ENCODE data around the gene SCCPDH. TPM values are rescaled to one million over a fixed set of nuclear protein-coding genes. Genes with fewer than 3 reads are reported as not detected.

The SCCPDH gene
- total and polyA plus RNA-seq, 5 donors from 2014 or later, result 1.5 to 5.0 (median 3.3) TPM

DNA sequence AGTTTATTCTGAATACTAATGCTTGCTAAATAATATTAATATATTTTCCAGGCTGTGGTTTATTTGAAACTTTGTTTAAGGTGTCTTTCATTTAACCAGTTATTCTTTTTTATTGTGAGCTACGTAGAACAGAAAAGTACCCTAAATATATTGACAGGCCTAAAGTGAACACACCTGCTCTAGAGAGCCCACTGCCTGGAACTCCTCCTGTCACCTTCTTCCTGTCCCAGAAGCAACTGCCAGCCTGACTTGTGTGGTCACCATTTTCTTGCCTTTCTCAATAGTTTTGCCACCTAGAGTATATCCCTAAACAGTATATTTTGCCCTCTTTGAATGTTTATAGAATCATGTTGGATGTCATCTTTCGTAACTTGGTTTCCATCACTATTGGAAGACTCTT lies 48.5 kb downstream of the SCCPDH start:
- Histone ChIP-seq H3K9me3 (ENCODE audit: control insufficient read depth in 2 of 2, low read length in 2 of 2) (no peaks in the 10 kb centered on the region), H3K27ac (ENCODE audit: insufficient read depth, low read length, poor library complexity, severe bottlenecking) (no peak overlapping the region), H3K4me3 (ENCODE audit: low read depth, low read length) (no peak overlapping the region), H3K36me3 (ENCODE audit: control insufficient read depth, insufficient read depth, low read length) (no peaks in the 10 kb centered on the region), H3K27me3 (ENCODE audit: control insufficient read depth, insufficient read depth, low read length) (no peaks in the 10 kb centered on the region), H3K4me1 (ENCODE audit: control insufficient read depth, insufficient read depth, low read length, poor library complexity, severe bottlenecking) (no peaks in the 10 kb centered on the region)
- Mint-ChIP-seq H3K4me1 (peaks cover 3 to 10% (median 5%) of the 10 kb centered on the region in 4 donors), H3K9me3 (no peaks in the 10 kb centered on the region), H3K4me3 (no peak overlapping the region), H3K27me3 (no peaks in the 10 kb centered on the region), H3K27ac (peak overlapping the region in 1 of 3 donors; percentile 18), H3K36me3 (peaks cover 3% of the 10 kb centered on the region)
- no peak for DNase-seq
- ATAC-seq (ENCODE audit: low read depth in 2 of 2), result no peak

DNA sequence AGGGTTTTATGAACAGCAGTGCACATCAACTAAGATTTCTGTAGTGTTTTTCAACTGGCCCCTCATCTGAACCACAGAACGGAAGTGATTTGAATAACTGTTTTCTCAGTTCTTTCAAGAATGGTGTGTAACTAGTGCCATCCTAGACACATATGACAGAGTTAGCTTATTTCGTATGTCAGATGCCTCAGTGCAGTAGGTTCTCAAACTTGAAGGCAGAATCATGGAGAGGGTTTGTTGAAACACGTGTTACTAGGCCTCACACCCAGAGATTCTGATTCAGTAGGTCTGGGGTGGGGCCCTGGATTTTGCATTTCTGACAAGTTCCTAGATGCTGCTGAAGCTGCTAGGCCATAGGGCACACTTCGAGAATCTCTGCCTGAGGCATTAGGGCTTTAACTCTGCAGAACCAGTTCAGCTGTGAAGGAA lies 49.0 kb downstream of the SCCPDH start:
- H3K4me3 ChIP-seq (ENCODE audit: low read depth, low read length), result peak overlapping the region; percentile 7
- no peaks in the 10 kb centered on the region for H3K27me3 ChIP-seq (ENCODE audit: control insufficient read depth, insufficient read depth, low read length)
- H3K9me3 ChIP-seq (ENCODE audit: control insufficient read depth in 2 of 2, low read length in 2 of 2), result no peaks in the 10 kb centered on the region
- Mint-ChIP-seq H3K9me3 (no peaks in the 10 kb centered on the region), H3K4me1 (peaks cover 3 to 10% (median 5%) of the 10 kb centered on the region in 4 donors), H3K36me3 (peaks cover 3% of the 10 kb centered on the region), H3K27ac (peak overlapping the region in 1 of 3 donors; percentile 18), H3K27me3 (no peaks in the 10 kb centered on the region), H3K4me3 (no peak overlapping the region)
- H3K27ac ChIP-seq (ENCODE audit: insufficient read depth, low read length, poor library complexity, severe bottlenecking), result no peak overlapping the region
- ATAC-seq (ENCODE audit: low read depth in 2 of 2), result peak in 1 of 2 donors; percentile 43
- H3K36me3 ChIP-seq (ENCODE audit: control insufficient read depth, insufficient read depth, low read length), result no peaks in the 10 kb centered on the region
- DNase-seq, result peak in 1 of 3 donors; percentile 44
- H3K4me1 ChIP-seq (ENCODE audit: control insufficient read depth, insufficient read depth, low read length, poor library complexity, severe bottlenecking), result no peaks in the 10 kb centered on the region

DNA sequence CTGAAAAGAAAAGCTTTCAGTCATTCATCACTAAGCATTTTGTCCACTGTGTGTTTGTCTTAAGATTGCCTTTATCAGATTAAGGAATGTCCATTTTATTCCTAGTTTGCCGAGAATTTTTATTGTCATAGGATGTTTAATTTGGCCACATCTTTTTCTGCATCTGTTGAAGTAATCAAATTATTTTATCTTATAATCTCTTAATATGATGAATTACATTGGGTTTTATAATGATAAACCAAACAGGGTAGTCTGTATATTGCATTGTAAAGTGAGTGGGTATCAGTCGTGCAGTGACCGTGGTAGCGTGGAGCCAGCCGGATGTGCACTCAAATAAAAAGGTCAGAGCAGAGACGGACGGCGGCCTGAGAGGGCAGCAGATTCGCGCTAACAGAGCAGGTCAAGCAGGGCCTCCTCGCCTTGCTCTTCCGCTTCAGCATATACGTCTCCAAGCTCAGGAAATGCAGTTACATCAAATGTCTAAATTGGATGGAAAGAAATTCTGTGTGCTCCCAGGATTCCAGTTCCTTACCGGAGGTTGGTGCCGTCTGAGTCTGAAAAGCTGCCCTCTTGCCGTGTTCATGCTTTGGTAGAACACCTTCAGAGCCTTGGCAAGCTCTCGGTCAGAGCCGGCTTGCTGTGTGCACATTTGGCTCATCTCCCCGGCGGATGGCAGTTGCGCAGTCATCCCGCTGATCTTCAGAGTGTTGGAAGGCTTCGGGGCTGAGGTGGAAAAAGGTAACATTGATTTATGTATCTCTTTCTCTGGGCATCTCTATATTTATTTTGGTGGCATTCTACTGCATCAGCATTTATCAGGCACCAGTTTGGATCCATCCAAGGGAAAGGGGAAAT lies 51.5 kb downstream of the SCCPDH start:
- Histone ChIP-seq H3K9me3 (ENCODE audit: control insufficient read depth in 2 of 2, low read length in 2 of 2) (no peaks in the 10 kb centered on the region), H3K27me3 (ENCODE audit: control insufficient read depth, insufficient read depth, low read length) (no peaks in the 10 kb centered on the region), H3K4me1 (ENCODE audit: control insufficient read depth, insufficient read depth, low read length, poor library complexity, severe bottlenecking) (no peaks in the 10 kb centered on the region), H3K27ac (ENCODE audit: insufficient read depth, low read length, poor library complexity, severe bottlenecking) (no peak overlapping the region), H3K4me3 (ENCODE audit: low read depth, low read length) (no peak overlapping the region), H3K36me3 (ENCODE audit: control insufficient read depth, insufficient read depth, low read length) (no peaks in the 10 kb centered on the region)
- no peaks in the 10 kb centered on the region for H3K27me3 Mint-ChIP-seq
- no peak overlapping the region for H3K27ac Mint-ChIP-seq
- DNase-seq (no peak), ATAC-seq (ENCODE audit: low read depth in 2 of 2) (no peak)
- H3K4me1 Mint-ChIP-seq, result peaks cover 3 to 10% (median 5%) of the 10 kb centered on the region in 4 donors
- H3K9me3 Mint-ChIP-seq, result no peaks in the 10 kb centered on the region
- peaks cover 3% of the 10 kb centered on the region for H3K36me3 Mint-ChIP-seq
- no peak overlapping the region for H3K4me3 Mint-ChIP-seq

GRCh38 chr1:246776923-246777322 lies 52.7 kb downstream of the SCCPDH start:
- no peak overlapping the region for H3K27ac ChIP-seq (ENCODE audit: insufficient read depth, low read length, poor library complexity, severe bottlenecking)
- H3K27ac Mint-ChIP-seq, result no peak overlapping the region
- DNase-seq (no peak), ATAC-seq (ENCODE audit: low read depth in 2 of 2) (no peak)
- peaks cover 3% of the 10 kb centered on the region for H3K36me3 Mint-ChIP-seq
- H3K9me3 ChIP-seq (ENCODE audit: control insufficient read depth in 2 of 2, low read length in 2 of 2), result no peaks in the 10 kb centered on the region
- H3K4me3 ChIP-seq (ENCODE audit: low read depth, low read length), result no peak overlapping the region
- H3K27me3 ChIP-seq (ENCODE audit: control insufficient read depth, insufficient read depth, low read length), result no peaks in the 10 kb centered on the region
- H3K4me1 Mint-ChIP-seq, result peaks cover 3 to 10% (median 5%) of the 10 kb centered on the region in 4 donors
- no peaks in the 10 kb centered on the region for H3K4me1 ChIP-seq (ENCODE audit: control insufficient read depth, insufficient read depth, low read length, poor library complexity, severe bottlenecking)
- no peak overlapping the region for H3K4me3 Mint-ChIP-seq
- no peaks in the 10 kb centered on the region for H3K27me3 Mint-ChIP-seq
- no peaks in the 10 kb centered on the region for H3K36me3 ChIP-seq (ENCODE audit: control insufficient read depth, insufficient read depth, low read length)
- no peaks in the 10 kb centered on the region for H3K9me3 Mint-ChIP-seq

DNA sequence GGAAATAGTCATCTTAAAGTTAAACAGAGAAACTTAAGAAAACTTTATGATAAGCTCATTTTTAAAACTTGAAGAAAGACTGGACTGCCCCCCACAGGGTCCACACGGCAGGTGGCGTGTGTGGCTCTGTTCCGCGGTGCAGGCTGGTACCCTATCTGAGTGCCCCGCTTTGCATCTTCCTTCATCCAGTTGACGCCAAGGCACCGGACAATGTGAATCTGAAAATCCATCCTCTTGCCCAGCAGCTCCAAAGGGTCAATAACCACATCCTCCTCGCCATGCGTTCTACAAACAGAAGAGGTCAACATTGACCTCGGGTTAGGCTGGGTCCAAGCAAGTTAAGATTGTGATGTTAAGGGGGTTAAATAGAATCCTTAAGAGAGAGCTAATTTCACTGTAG lies 54.5 kb downstream of the SCCPDH start:
- Histone ChIP-seq H3K36me3 (ENCODE audit: control insufficient read depth, insufficient read depth, low read length) (no peaks in the 10 kb centered on the region), H3K4me1 (ENCODE audit: control insufficient read depth, insufficient read depth, low read length, poor library complexity, severe bottlenecking) (peaks cover 5% of the 10 kb centered on the region), H3K27ac (ENCODE audit: insufficient read depth, low read length, poor library complexity, severe bottlenecking) (no peak overlapping the region), H3K4me3 (ENCODE audit: low read depth, low read length) (no peak overlapping the region), H3K9me3 (ENCODE audit: control insufficient read depth in 2 of 2, low read length in 2 of 2) (no peaks in the 10 kb centered on the region), H3K27me3 (ENCODE audit: control insufficient read depth, insufficient read depth, low read length) (no peaks in the 10 kb centered on the region)
- H3K4me1 Mint-ChIP-seq, result peaks cover 0 to 2% (median 0%) of the 10 kb centered on the region in 4 donors
- DNase-seq, result no peak
- no peak for ATAC-seq (ENCODE audit: low read depth in 2 of 2)
- no peaks in the 10 kb centered on the region for H3K27me3 Mint-ChIP-seq
- H3K4me3 Mint-ChIP-seq, result no peak overlapping the region
- no peak overlapping the region for H3K27ac Mint-ChIP-seq
- peaks cover 3% of the 10 kb centered on the region for H3K36me3 Mint-ChIP-seq
- no peaks in the 10 kb centered on the region for H3K9me3 Mint-ChIP-seq

DNA sequence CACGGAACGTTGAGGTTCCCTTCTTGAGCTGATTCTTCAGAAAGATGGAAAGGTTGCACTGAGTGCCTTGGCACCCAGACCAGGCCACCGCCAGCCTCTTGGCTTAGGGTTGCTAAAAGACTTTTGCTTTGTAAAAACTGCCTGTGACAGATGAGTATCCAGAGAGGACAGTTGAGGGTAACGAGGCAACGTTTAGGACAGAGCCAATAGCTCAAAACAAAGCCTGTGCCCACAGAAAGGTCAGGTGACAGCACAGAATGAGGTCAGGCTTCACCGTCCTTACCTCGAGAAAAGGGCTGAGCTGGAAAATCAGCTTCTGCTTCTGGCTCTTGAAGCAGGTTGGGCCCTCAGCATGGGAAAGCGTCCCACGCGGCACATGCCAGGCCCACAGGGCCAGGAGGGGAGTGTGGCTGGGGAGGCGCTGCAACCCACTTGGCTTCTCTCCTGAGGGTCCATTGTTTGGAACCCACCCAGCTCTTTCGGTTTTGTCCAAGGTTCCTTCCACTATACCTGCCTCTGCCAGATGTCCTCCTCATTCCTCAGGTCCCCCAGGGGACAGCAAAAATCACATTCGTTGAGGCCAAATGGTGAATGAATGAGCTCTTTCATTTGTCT lies 55.5 kb downstream of the SCCPDH start:
- Histone ChIP-seq H3K4me1 (ENCODE audit: control insufficient read depth, insufficient read depth, low read length, poor library complexity, severe bottlenecking) (peaks cover 5% of the 10 kb centered on the region), H3K27me3 (ENCODE audit: control insufficient read depth, insufficient read depth, low read length) (no peaks in the 10 kb centered on the region), H3K27ac (ENCODE audit: insufficient read depth, low read length, poor library complexity, severe bottlenecking) (no peak overlapping the region), H3K9me3 (ENCODE audit: control insufficient read depth in 2 of 2, low read length in 2 of 2) (no peaks in the 10 kb centered on the region), H3K4me3 (ENCODE audit: low read depth, low read length) (no peak overlapping the region), H3K36me3 (ENCODE audit: control insufficient read depth, insufficient read depth, low read length) (no peaks in the 10 kb centered on the region)
- peaks cover 0 to 4% (median 0%) of the 10 kb centered on the region in 4 donors for H3K4me1 Mint-ChIP-seq
- no peak overlapping the region for H3K4me3 Mint-ChIP-seq
- H3K36me3 Mint-ChIP-seq, result no peaks in the 10 kb centered on the region
- ATAC-seq (ENCODE audit: low read depth in 2 of 2) (no peak), DNase-seq (no peak)
- no peaks in the 10 kb centered on the region for H3K9me3 Mint-ChIP-seq
- H3K27me3 Mint-ChIP-seq, result no peaks in the 10 kb centered on the region
- no peak overlapping the region for H3K27ac Mint-ChIP-seq

DNA sequence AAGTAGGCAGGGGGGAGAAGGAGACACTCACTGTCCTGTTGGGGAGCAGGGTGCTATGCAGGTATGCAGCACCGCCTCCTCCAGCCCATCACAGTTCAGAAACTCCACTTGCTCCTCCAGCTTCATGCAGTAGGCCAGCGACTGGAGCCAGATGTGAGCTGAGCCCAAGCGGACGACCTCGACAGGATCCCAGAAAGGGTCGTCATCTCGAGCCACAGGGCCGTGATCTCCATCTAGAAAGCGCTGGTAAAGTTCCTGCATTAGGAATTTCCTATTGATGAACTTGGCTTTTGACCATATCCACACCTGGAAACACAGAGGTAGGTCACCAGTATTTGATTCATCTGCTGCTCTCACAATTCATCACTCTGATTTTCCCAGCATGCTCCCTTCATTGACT lies 56.1 kb downstream of the SCCPDH start:
- Histone ChIP-seq H3K4me3 (ENCODE audit: low read depth, low read length) (no peak overlapping the region), H3K9me3 (ENCODE audit: control insufficient read depth in 2 of 2, low read length in 2 of 2) (no peaks in the 10 kb centered on the region), H3K36me3 (ENCODE audit: control insufficient read depth, insufficient read depth, low read length) (no peaks in the 10 kb centered on the region), H3K27ac (ENCODE audit: insufficient read depth, low read length, poor library complexity, severe bottlenecking) (no peak overlapping the region), H3K4me1 (ENCODE audit: control insufficient read depth, insufficient read depth, low read length, poor library complexity, severe bottlenecking) (peaks cover 5% of the 10 kb centered on the region), H3K27me3 (ENCODE audit: control insufficient read depth, insufficient read depth, low read length) (no peaks in the 10 kb centered on the region)
- ATAC-seq (ENCODE audit: low read depth in 2 of 2) (no peak), DNase-seq (no peak)
- no peaks in the 10 kb centered on the region for H3K27me3 Mint-ChIP-seq
- H3K9me3 Mint-ChIP-seq, result no peaks in the 10 kb centered on the region
- no peaks in the 10 kb centered on the region for H3K36me3 Mint-ChIP-seq
- H3K27ac Mint-ChIP-seq, result no peak overlapping the region
- H3K4me3 Mint-ChIP-seq, result no peak overlapping the region
- peaks cover 0 to 10% (median 0%) of the 10 kb centered on the region in 4 donors for H3K4me1 Mint-ChIP-seq

Data from CD4-positive, CD25-positive, alpha-beta regulatory T cell (primary cell).